ENCODE data around the gene HRAS.

The HRAS gene

GRCh38 chr11:554428-555226 is 19.3 kb upstream of the HRAS start:
- DNase-seq (ENCODE audit: low read depth in 2 of 2): peak; percentile 40 to 52

- DNase-seq (ENCODE audit: low read depth in 2 of 2): no peak
These were observed 18.6 kb upstream of the HRAS start for GRCh38 chr11:553988-554340.

- no peak for DNase-seq (ENCODE audit: low read depth in 2 of 2)
These were observed 18.0 kb upstream of the HRAS start for GRCh38 chr11:553083-553987.

GRCh38 chr11:551596-551995 is 16.2 kb upstream of the HRAS start:
- DNase-seq (ENCODE audit: low read depth in 2 of 2): no peak

GRCh38 chr11:551131-551530 is 15.8 kb upstream of the HRAS start:
- no peak for DNase-seq (ENCODE audit: low read depth in 2 of 2)

- DNase-seq (ENCODE audit: low read depth in 2 of 2): no peak
These were observed 15.3 kb upstream of the HRAS start for GRCh38 chr11:550746-551085.

GRCh38 chr11:550021-550745 is 14.8 kb upstream of the HRAS start:
- no peak for DNase-seq (ENCODE audit: low read depth in 2 of 2)

GRCh38 chr11:548700-549603 is 13.6 kb upstream of the HRAS start:
- no peak for DNase-seq (ENCODE audit: low read depth in 2 of 2)

- no peak for DNase-seq (ENCODE audit: low read depth in 2 of 2)
These were observed 9.8 kb upstream of the HRAS start for GRCh38 chr11:545171-545570.

- DNase-seq (ENCODE audit: low read depth in 2 of 2): no peak
These were observed 9.4 kb upstream of the HRAS start for GRCh38 chr11:544817-545166.

- DNase-seq (ENCODE audit: low read depth in 2 of 2): no peak
These were observed 6.1 kb upstream of the HRAS start for GRCh38 chr11:541433-541885.

- DNase-seq (ENCODE audit: low read depth in 2 of 2): no peak
These were observed 5.4 kb upstream of the HRAS start for GRCh38 chr11:540583-541432.

GRCh38 chr11:539971-540481 is 4.7 kb upstream of the HRAS start:
- no peak for DNase-seq (ENCODE audit: low read depth in 2 of 2)

GRCh38 chr11:538431-539051 is 3.2 kb upstream of the HRAS start:
- no peak for DNase-seq (ENCODE audit: low read depth in 2 of 2)

GRCh38 chr11:537622-538430 is 2.5 kb upstream of the HRAS start:
- no peak for DNase-seq (ENCODE audit: low read depth in 2 of 2)

GRCh38 chr11:536841-537621 is 1.7 kb upstream of the HRAS start, which contains the start of gene LRRC56:
Gene LRRC56 (plus strand): TSS chr11:537527. CDS start chr11:540685, 3,158 bp downstream.
- peak; percentile 85 to 89 for DNase-seq (ENCODE audit: low read depth in 2 of 2)

GRCh38 chr11:535210-535518 is 212 bp downstream of the HRAS start:
- DNase-seq (ENCODE audit: low read depth in 2 of 2): no peak
